HCT116 (cell line): ENCODE data around the gene RNASEH2B.

Experiments used
- CTCF ChIP-seq, 3 experiments: fragments of 200-600 bp in 1 of 3; sonication (generic) in 1 of 3; IDR thresholded peaks in 2 of 3; conservative IDR thresholded peaks in 1 of 3; 2 replicates each; pipeline ENCODE4 v1.5.1; 2012 to 2017; ENCODE audit warnings: low read depth in 2 of 3, low read length in 2 of 3, antibody characterized with exemption in 1 of 3, borderline replicate concordance in 1 of 3, control low read depth in 1 of 3, mild to moderate bottlenecking in 1 of 3, mixed read lengths in 1 of 3, mixed run types in 1 of 3, moderate library complexity in 1 of 3; ENCODE audit not compliant: insufficient read depth in 1 of 3
- ELF1 ChIP-seq: IDR thresholded peaks from 2 replicates; pipeline ENCODE4 v1.6.1; 2012; ENCODE audit warnings: low read depth, borderline replicate concordance
- EZH2 ChIP-seq: fragments of 200-600 bp; sonication (generic); IDR thresholded peaks from 2 replicates; pipeline ENCODE4 v1.6.1; 2017; ENCODE audit warnings: antibody characterized with exemption, mixed run types
- POLR2A ChIP-seq: IDR thresholded peaks from 2 replicates; pipeline ENCODE4 v1.7.0; 2011; ENCODE audit warnings: borderline replicate concordance; ENCODE audit not compliant: insufficient read depth, insufficient read length; ENCODE audit errors: extremely low read depth
- POLR2AphosphoS5 ChIP-seq: IDR thresholded peaks from 2 replicates; pipeline ENCODE4 v1.6.1; 2011; ENCODE audit warnings: mild to moderate bottlenecking, low read depth, low read length, moderate library complexity
- RAD21 ChIP-seq: IDR thresholded peaks from 2 replicates; pipeline ENCODE4 v1.6.1; 2012; ENCODE audit warnings: low read depth, mild to moderate bottlenecking
- REST ChIP-seq: IDR thresholded peaks from 2 replicates; pipeline ENCODE4 v1.6.1; 2012; ENCODE audit warnings: low read depth
- SRF ChIP-seq: IDR thresholded peaks from 2 replicates; pipeline ENCODE4 v1.6.1; 2012; ENCODE audit warnings: low read depth
- TCF7L2 ChIP-seq: IDR thresholded peaks from 2 replicates; pipeline ENCODE4 v1.7.0; 2011; ENCODE audit warnings: borderline replicate concordance, inconsistent platforms; ENCODE audit not compliant: insufficient read depth, insufficient read length; ENCODE audit errors: extremely low read depth
- ZBTB33 ChIP-seq: IDR thresholded peaks from 2 replicates; pipeline ENCODE4 v1.6.1; 2011; ENCODE audit warnings: mild to moderate bottlenecking, low read length, moderate library complexity; ENCODE audit not compliant: insufficient replicate concordance; ENCODE audit errors: extremely low read depth
- ZNF274 ChIP-seq: fragments of 200-500 bp; sonication (Bioruptor generic); IDR thresholded peaks from 2 replicates; pipeline ENCODE4 v1.6.1; 2014; ENCODE audit warnings: mild to moderate bottlenecking, low read depth, low read length, inconsistent platforms
- TF ChIP-seq, protein P1 (sequence below): IDR thresholded peaks from 2 replicates; pipeline ENCODE4 v1.6.1; 2012

DNA sequence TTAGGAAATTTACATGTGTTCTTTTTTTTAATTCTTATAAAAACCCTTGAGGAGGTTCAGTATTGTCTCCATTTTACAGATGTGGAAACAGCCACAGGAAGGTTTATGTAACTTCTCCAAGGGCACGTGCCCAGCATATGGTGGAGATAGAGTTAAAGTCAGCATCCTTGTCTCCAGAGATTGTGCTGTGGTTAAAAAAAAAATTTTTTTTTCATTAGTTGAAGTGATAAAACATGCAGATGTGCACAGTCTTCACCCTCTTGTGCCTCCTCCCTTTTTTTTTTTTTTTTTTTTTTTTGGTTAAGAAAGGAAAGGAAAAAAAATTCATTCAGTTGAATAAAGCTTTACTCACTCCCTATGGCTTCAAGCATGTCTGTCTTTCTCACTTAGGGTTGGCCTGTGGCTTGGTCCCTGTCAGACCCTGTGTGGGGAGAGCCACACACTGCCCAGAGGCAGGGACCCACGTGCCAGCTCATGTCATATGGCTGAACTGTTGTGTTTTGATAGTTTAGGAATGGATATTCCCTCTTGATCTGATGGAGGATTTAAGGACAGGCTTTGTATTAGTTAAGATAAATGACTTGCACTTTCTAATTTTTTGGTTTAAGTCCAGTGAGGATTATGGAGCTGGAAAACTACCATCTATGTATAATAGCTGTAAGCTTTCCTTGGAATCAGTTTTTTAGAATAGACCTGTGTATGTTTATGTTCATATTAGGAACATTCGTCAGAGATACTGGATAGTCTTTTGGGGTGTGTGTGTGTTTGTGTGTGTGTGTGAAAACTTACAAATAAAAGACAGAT is 19.3 kb downstream of the RNASEH2B start:
- TF ChIP-seq EZH2 (no peak), CTCF (IDR thresholded peaks at IDR 0.05 in 2 of 3, conservative IDR thresholded peaks at IDR 0.05 in 1 of 3; ENCODE audit: borderline replicate concordance in 1 of 3, insufficient read depth in 1 of 3, low read depth in 2 of 3, low read length in 2 of 3) (no peak), RAD21 (no peak), POLR2A (no peak), REST (no peak), POLR2AphosphoS5 (no peak), TCF7L2 (no peak), SRF (no peak), ELF1 (no peak), ZNF274 (no peak), ZBTB33 (no peak)
- TF ChIP-seq, protein P1, sequence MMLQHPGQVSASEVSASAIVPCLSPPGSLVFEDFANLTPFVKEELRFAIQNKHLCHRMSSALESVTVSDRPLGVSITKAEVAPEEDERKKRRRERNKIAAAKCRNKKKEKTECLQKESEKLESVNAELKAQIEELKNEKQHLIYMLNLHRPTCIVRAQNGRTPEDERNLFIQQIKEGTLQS = no peak
